Tongue (tissue), 2 donors: ENCODE data around the gene ST6GALNAC3. TPM values are rescaled to one million over a fixed set of nuclear protein-coding genes. Genes with fewer than 3 reads are reported as not detected.
"Not testable (repeated sequence)": the region's sequence is repeated elsewhere in the genome, so short reads cannot be mapped to it uniquely, and the experiment has no call there.

Experiments
- DNase-seq: peaks from one replicate; pipeline ENCODE4 v3.0.0-alpha.2; 2015
- total RNA-seq: library from RNA; depleted of rRNA; stranded (reverse); fragments of >200 nt; gene quantifications from one replicate; pipeline ENCODE4 v1.2.3, GENCODE V29; 2014

ST6GALNAC3 gene
- total RNA-seq, 1 donor from 2014 or later: 6.5 TPM

- DNase-seq: no peak
Observed at GRCh38 chr1:76109404-76109803, 34.9 kb downstream of the ST6GALNAC3 start.

GRCh38 chr1:76109901-76110560, 35.5 kb downstream of the ST6GALNAC3 start:
- no peak for DNase-seq

- DNase-seq: no peak
Observed at GRCh38 chr1:76110666-76111065, 36.1 kb downstream of the ST6GALNAC3 start.

- DNase-seq: not testable (repeated sequence)
Observed at GRCh38 chr1:76112321-76112720, 37.8 kb downstream of the ST6GALNAC3 start.

- DNase-seq: no peak
Observed at GRCh38 chr1:76113446-76113845, 38.9 kb downstream of the ST6GALNAC3 start.

- DNase-seq: no peak
Observed at GRCh38 chr1:76115171-76115570, 40.6 kb downstream of the ST6GALNAC3 start.

- no peak for DNase-seq
Observed at GRCh38 chr1:76121850-76122249, 47.3 kb downstream of the ST6GALNAC3 start.

- DNase-seq: no peak
Observed at GRCh38 chr1:76122271-76122670, 47.7 kb downstream of the ST6GALNAC3 start.

GRCh38 chr1:76123411-76124064, 49.0 kb downstream of the ST6GALNAC3 start:
- DNase-seq: not testable (repeated sequence)

GRCh38 chr1:76124196-76124595, 49.6 kb downstream of the ST6GALNAC3 start:
- no peak for DNase-seq

- DNase-seq: peak; percentile 17
Observed at GRCh38 chr1:76125473-76126219, 51.1 kb downstream of the ST6GALNAC3 start.

- no peak for DNase-seq
Observed at GRCh38 chr1:76128096-76128495, 53.5 kb downstream of the ST6GALNAC3 start.

GRCh38 chr1:76129731-76130130, 55.2 kb downstream of the ST6GALNAC3 start:
- DNase-seq: no peak

- DNase-seq: no peak
Observed at GRCh38 chr1:76130992-76131391, 56.4 kb downstream of the ST6GALNAC3 start.

- no peak for DNase-seq
Observed at GRCh38 chr1:76133977-76134376, 59.4 kb downstream of the ST6GALNAC3 start.

- no peak for DNase-seq
Observed at GRCh38 chr1:76135835-76136234, 61.3 kb downstream of the ST6GALNAC3 start.

- DNase-seq: no peak
Observed at GRCh38 chr1:76136894-76137293, 62.3 kb downstream of the ST6GALNAC3 start.

- DNase-seq: no peak
Observed at GRCh38 chr1:76137746-76138145, 63.2 kb downstream of the ST6GALNAC3 start.

GRCh38 chr1:76138217-76138616, 63.7 kb downstream of the ST6GALNAC3 start:
- DNase-seq: no peak

- no peak for DNase-seq
Observed at GRCh38 chr1:76140227-76140626, 65.7 kb downstream of the ST6GALNAC3 start.

- no peak for DNase-seq
Observed at GRCh38 chr1:76141929-76142328, 67.4 kb downstream of the ST6GALNAC3 start.

- DNase-seq: no peak
Observed at GRCh38 chr1:76142771-76143540, 68.4 kb downstream of the ST6GALNAC3 start.

- DNase-seq: no peak
Observed at GRCh38 chr1:76144247-76144646, 69.7 kb downstream of the ST6GALNAC3 start.
